Adrenal gland (tissue), 5 donors: ENCODE results near the gene CNTN4.

Experiments used
- POLR2A ChIP-seq, 2 donors: fragments of 450-650 bp; IDR thresholded peaks; one replicate each; pipeline ENCODE4 v1.6.1; 2017; ENCODE audit warnings: antibody characterized with exemption in 2 of 2, mild to moderate bottlenecking in 2 of 2, moderate library complexity in 1 of 2
- TF ChIP-seq, protein P1 (sequence below), 6 experiments: fragments of 450-650 bp in 4 of 6; fragments of 200-600 bp in 2 of 6; sonication (generic) in 1 of 6; IDR thresholded peaks; 1 replicate in 5 of 6; 2 replicates in 1 of 6; pipeline versions ENCODE4 v1.5.1 to v1.8.0; 2016 to 2021; ENCODE audit warnings: antibody characterized with exemption in 6 of 6, mild to moderate bottlenecking in 2 of 6, moderate library complexity in 1 of 6
- donor health status: DM: no; HTN: no; CAD: no.

DNA sequence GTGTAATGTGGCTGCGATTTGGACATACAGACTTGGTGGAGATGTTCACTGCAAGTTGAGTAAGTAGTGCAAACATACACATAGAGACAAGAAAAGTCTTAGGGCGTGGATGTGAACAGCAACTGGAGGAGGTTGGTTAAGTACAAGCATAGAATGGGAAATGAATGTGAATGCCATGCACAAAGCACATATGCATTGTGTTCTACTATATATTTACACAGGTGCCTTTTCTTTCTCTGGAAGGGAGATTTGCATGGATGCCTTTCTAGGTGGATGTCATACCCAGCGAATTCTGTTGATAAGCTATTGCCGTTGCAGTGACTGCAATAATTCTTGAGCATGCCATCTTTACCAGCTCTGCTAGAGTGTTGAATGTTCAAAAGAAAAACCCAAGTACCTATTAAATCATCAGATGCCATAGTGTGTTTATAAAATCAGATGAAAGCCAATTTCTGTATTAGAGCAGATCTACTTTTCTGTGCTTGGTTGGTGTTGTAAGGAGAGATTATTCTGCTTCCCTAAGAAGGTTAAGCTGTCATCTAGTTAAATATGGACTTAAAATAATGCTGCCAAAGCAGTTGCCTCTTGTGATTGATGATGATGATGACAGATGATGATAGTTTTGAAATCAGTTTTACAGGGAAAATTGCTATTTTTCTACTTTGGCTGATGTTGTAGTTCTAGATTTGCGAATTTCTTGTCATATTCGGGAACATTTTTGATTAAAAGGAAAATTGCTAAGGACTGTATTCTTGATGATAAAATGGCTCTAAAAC is 148.4 kb downstream of the CNTN4 start:
- TF ChIP-seq, protein P1, sequence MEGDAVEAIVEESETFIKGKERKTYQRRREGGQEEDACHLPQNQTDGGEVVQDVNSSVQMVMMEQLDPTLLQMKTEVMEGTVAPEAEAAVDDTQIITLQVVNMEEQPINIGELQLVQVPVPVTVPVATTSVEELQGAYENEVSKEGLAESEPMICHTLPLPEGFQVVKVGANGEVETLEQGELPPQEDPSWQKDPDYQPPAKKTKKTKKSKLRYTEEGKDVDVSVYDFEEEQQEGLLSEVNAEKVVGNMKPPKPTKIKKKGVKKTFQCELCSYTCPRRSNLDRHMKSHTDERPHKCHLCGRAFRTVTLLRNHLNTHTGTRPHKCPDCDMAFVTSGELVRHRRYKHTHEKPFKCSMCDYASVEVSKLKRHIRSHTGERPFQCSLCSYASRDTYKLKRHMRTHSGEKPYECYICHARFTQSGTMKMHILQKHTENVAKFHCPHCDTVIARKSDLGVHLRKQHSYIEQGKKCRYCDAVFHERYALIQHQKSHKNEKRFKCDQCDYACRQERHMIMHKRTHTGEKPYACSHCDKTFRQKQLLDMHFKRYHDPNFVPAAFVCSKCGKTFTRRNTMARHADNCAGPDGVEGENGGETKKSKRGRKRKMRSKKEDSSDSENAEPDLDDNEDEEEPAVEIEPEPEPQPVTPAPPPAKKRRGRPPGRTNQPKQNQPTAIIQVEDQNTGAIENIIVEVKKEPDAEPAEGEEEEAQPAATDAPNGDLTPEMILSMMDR (IDR thresholded peaks at IDR 0.05) = no peak
- TF ChIP-seq POLR2A (IDR thresholded peaks at IDR 0.05) = no peak
